SK-N-SH (cell line): ENCODE measurements around the gene LMOD3. TPM values are rescaled to one million over a fixed set of nuclear protein-coding genes. Genes with fewer than 3 reads are reported as not detected.

ENCODE experiments used
- CTCF ChIA-PET: fragments of 300-600, 350-600 bp; formaldehyde crosslinking; extraction: SDS; loops from one replicate; lab custom pipeline; 2021; lab: Yijun Ruan, JAX
- POLR2A ChIA-PET: fragments of 350-600 bp; sonication (Branson Sonifier 250); formaldehyde crosslinking; extraction: SDS; loops from one replicate; lab custom pipeline; 2020; ENCODE audit warnings: antibody characterized with exemption, inconsistent platforms; lab: Yijun Ruan, JAX
- DNase-seq: peaks from one replicate; pipeline ENCODE4 v3.0.0; 2012
- H2AFZ ChIP-seq: fragments of 200-600 bp; sonication (generic); 2 replicates; pipeline ENCODE4 v1.8.1; 2016; ENCODE audit warnings: antibody characterized with exemption, mild to moderate bottlenecking, low read depth
- H3F3A ChIP-seq: fragments of 200-600 bp; sonication (generic); replicated peaks from 2 replicates; pipeline ENCODE3; 2016; ENCODE audit warnings: antibody characterized with exemption, mild to moderate bottlenecking; ENCODE audit not compliant: insufficient read depth
- H3K27ac ChIP-seq, 2 experiments: fragments of 200-500 bp in 1 of 2; fragments of 200-600 bp in 1 of 2; sonication (Bioruptor generic) in 1 of 2; sonication (generic), shearing (Covaris generic) in 1 of 2; 2 replicates each; pipeline versions ENCODE4 v1.5.1 to v1.6.1; 2014 to 2016; ENCODE audit warnings: low read depth in 2 of 2, inconsistent platforms in 1 of 2, low read length in 1 of 2, mild to moderate bottlenecking in 1 of 2, mixed read lengths in 1 of 2
- H3K27me3 ChIP-seq: fragments of 200-600 bp; sonication (generic), shearing (Covaris generic); 2 replicates; pipeline ENCODE4 v1.6.1; 2016; ENCODE audit warnings: mixed run types; ENCODE audit not compliant: insufficient read depth
- H3K36me3 ChIP-seq, 2 experiments: fragments of 200-500 bp in 1 of 2; fragments of 200-600 bp in 1 of 2; sonication (Bioruptor generic) in 1 of 2; sonication (generic) in 1 of 2; replicated peaks in 1 of 2; 2 replicates each; pipeline versions ENCODE3 to v1.5.1; 2014 to 2016; ENCODE audit warnings: low read length in 1 of 2, mild to moderate bottlenecking in 1 of 2; ENCODE audit not compliant: insufficient read depth in 2 of 2, control insufficient read depth in 1 of 2
- H3K4me1 ChIP-seq, 2 experiments: fragments of 200-500 bp in 1 of 2; fragments of 200-600 bp in 1 of 2; sonication (Bioruptor generic) in 1 of 2; sonication (generic), shearing (Covaris generic) in 1 of 2; 2 replicates each; pipeline versions ENCODE4 v1.5.1 to v1.6.1; 2014 to 2016; ENCODE audit warnings: low read depth in 1 of 2, low read length in 1 of 2, mixed run types in 1 of 2; ENCODE audit not compliant: insufficient read depth in 2 of 2, control insufficient read depth in 1 of 2
- H3K4me2 ChIP-seq: fragments of 200-600 bp; sonication (generic), shearing (Covaris generic); 2 replicates; pipeline ENCODE4 v1.6.1; 2017; ENCODE audit warnings: mixed run types
- H3K4me3 ChIP-seq, 2 experiments: fragments of 200-500 bp in 1 of 2; fragments of 200-600 bp in 1 of 2; sonication (Bioruptor generic) in 1 of 2; sonication (generic), shearing (Covaris generic) in 1 of 2; 2 replicates each; pipeline versions ENCODE4 v1.5.1 to v1.8.1; 2014 to 2016; ENCODE audit warnings: low read depth in 2 of 2, inconsistent platforms in 1 of 2, low read length in 1 of 2, mild to moderate bottlenecking in 1 of 2, mixed read lengths in 1 of 2, moderate library complexity in 1 of 2
- H3K79me2 ChIP-seq: fragments of 200-600 bp; sonication (generic); 2 replicates; pipeline ENCODE4 v1.8.1; 2017; ENCODE audit warnings: mild to moderate bottlenecking; ENCODE audit not compliant: insufficient read depth
- H3K9ac ChIP-seq: fragments of 200-600 bp; sonication (generic); 2 replicates; pipeline ENCODE4 v1.6.1; 2017; ENCODE audit warnings: mixed run types
- H3K9me2 ChIP-seq: fragments of 200-600 bp; sonication (generic); 2 replicates; pipeline ENCODE4 v1.6.1; 2017; ENCODE audit warnings: mixed run types
- H3K9me3 ChIP-seq: fragments of 200-600 bp; sonication (generic); 2 replicates; pipeline ENCODE4 v1.6.1; 2017; ENCODE audit warnings: mixed run types, mild to moderate bottlenecking, moderate library complexity
- H4K20me1 ChIP-seq: fragments of 200-600 bp; sonication (generic); 2 replicates; pipeline ENCODE4 v1.6.1; 2017; ENCODE audit warnings: mild to moderate bottlenecking, mixed run types; ENCODE audit not compliant: insufficient read depth
- CHD2 ChIP-seq: fragments of 150-350 bp; IDR thresholded peaks from 2 replicates; pipeline ENCODE4 v1.6.1; 2018; ENCODE audit warnings: low read length; ENCODE audit not compliant: partially characterized antibody
- CTCF ChIP-seq: fragments of 200-600 bp; sonication (generic); IDR thresholded peaks from 2 replicates; pipeline ENCODE4 v1.6.1; 2017; ENCODE audit warnings: antibody characterized with exemption, mild to moderate bottlenecking, moderate library complexity
- EP300 ChIP-seq, 2 experiments: IDR thresholded peaks; 2 replicates each; pipeline versions ENCODE4 v1.4.0 to v1.6.1; 2012; ENCODE audit warnings: borderline replicate concordance in 1 of 2, low read depth in 1 of 2, low read length in 1 of 2
- FOXM1 ChIP-seq: IDR thresholded peaks from 2 replicates; pipeline ENCODE4 v1.4.0; 2012; ENCODE audit warnings: low read depth, mild to moderate bottlenecking
- GATA2 ChIP-seq: sonication (generic); formaldehyde crosslinking; IDR thresholded peaks from 2 replicates; pipeline ENCODE4 v1.5.0; 2020; ENCODE audit warnings: mild to moderate bottlenecking, missing genetic modification reagents
- IRF3 ChIP-seq: fragments of 150-350 bp; IDR thresholded peaks from 2 replicates; pipeline ENCODE4 v1.6.1; 2016; ENCODE audit warnings: mild to moderate bottlenecking, low read depth, low read length
- JUND ChIP-seq: IDR thresholded peaks from 2 replicates; pipeline ENCODE4 v1.4.0; 2012
- MAX ChIP-seq: IDR thresholded peaks from 2 replicates; pipeline ENCODE4 v1.4.0; 2012; ENCODE audit warnings: low read depth
- MXI1 ChIP-seq: IDR thresholded peaks from 2 replicates; pipeline ENCODE4 v1.6.1; 2012; ENCODE audit warnings: mild to moderate bottlenecking, low read depth, low read length, improper control_type of control experiment
- NFIC ChIP-seq: IDR thresholded peaks from 2 replicates; pipeline ENCODE4 v1.4.0; 2012; ENCODE audit warnings: borderline replicate concordance
- NRF1 ChIP-seq: IDR thresholded peaks from 2 replicates; pipeline ENCODE4 v1.6.1; 2012; ENCODE audit warnings: low read depth, mild to moderate bottlenecking, low read length
- RAD21 ChIP-seq: IDR thresholded peaks from 2 replicates; pipeline ENCODE4 v1.6.1; 2012; ENCODE audit warnings: mild to moderate bottlenecking, low read length
- RCOR1 ChIP-seq: fragments of 150-350 bp; IDR thresholded peaks from 2 replicates; pipeline ENCODE4 v1.6.1; 2017; ENCODE audit warnings: antibody characterized with exemption, low read length
- RXRA ChIP-seq: IDR thresholded peaks from 2 replicates; pipeline ENCODE4 v1.4.0; 2012; ENCODE audit warnings: low read depth, mild to moderate bottlenecking, borderline replicate concordance
- SMC3 ChIP-seq: IDR thresholded peaks from 2 replicates; pipeline ENCODE4 v1.6.1; 2012; ENCODE audit warnings: low read depth, low read length, improper control_type of control experiment
- TAF1 ChIP-seq: IDR thresholded peaks from 2 replicates; pipeline ENCODE4 v1.6.1; 2012; ENCODE audit warnings: low read depth, mild to moderate bottlenecking, low read length, moderate library complexity, borderline replicate concordance
- TCF12 ChIP-seq: IDR thresholded peaks from 2 replicates; pipeline ENCODE4 v1.4.0; 2012
- YY1 ChIP-seq: IDR thresholded peaks from 2 replicates; pipeline ENCODE4 v1.4.0; 2012; ENCODE audit warnings: low read depth, mild to moderate bottlenecking
- polyA plus RNA-seq, 3 experiments: library from polyadenylated mRNA; depleted of rRNA; stranded (reverse); fragments of >200 nt; gene quantifications; 2 replicates each; pipeline ENCODE4 v1.2.3, GENCODE V29; 2012
- TF ChIP-seq, protein P1 (sequence below): IDR thresholded peaks from 2 replicates; pipeline ENCODE4 v1.6.1; 2012; ENCODE audit warnings: mild to moderate bottlenecking, low read depth, low read length, moderate library complexity
- TF ChIP-seq, protein P2 (sequence below): fragments of 150-350 bp; IDR thresholded peaks from 2 replicates; pipeline ENCODE4 v1.6.1; 2017; ENCODE audit warnings: antibody characterized with exemption, low read length, low read depth, borderline replicate concordance

LMOD3 gene
- polyA plus RNA-seq, 1 of the 3 experiments (the other 2 are of a cell fraction) = not detected

DNA sequence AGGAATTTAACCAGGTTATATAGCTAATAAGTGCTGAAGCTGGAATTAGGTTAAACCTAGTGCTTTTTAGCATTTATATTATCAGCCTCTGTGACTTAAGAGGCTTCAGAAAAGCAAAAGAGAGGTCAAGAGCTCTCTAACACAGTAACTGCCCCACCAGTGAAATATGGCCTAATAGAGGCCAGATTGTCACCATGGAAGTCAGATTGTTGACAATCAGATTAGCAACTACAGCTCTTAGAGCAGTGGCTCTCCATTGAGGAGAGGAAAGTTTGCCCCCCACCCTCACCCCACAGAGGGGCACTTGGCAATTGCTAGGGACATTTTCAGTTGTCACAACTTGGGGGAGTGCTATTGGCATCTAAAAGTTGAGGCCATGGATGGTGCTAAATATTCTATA lies 23.3 kb upstream of the LMOD3 start:
- CTCF ChIA-PET = interaction anchor here (0.6 to 2.6 kb wide), 6 partner anchors 9 to 338 kb away, joined by 3 to 16 read pairs (median 6); partner anchors contain the start of gene FRMD4B
- no peaks in the 10 kb centered on the region for H3F3A ChIP-seq

More for the DNA sequence above, 23.3 kb upstream of the LMOD3 start:
- no peaks in the 10 kb centered on the region for H3K9me2 ChIP-seq
- H3K9me3 ChIP-seq = no peaks in the 10 kb centered on the region
- no peaks in the 10 kb centered on the region for H3K36me3 ChIP-seq
- no peaks in the 10 kb centered on the region for H4K20me1 ChIP-seq
- no peaks in the 10 kb centered on the region for H3K79me2 ChIP-seq
- POLR2A ChIA-PET = no interaction called here
- H3K27ac ChIP-seq = no peak overlapping the region
- H2AFZ ChIP-seq = no peak overlapping the region
- H3K4me1 ChIP-seq = peaks cover 4 to 15% of the 10 kb centered on the region in 2 experiments; a peak in 3 of 4 replicates
- no peak overlapping the region for H3K4me3 ChIP-seq
- DNase-seq = no peak
- no peak overlapping the region for H3K4me2 ChIP-seq
- no peak for TF ChIP-seq RCOR1
- no peak for TF ChIP-seq YY1
- no peak for TF ChIP-seq GATA2 (CRISPR knock-in tag)
- no peak for TF ChIP-seq JUND
- no peak for TF ChIP-seq FOXM1
- TF ChIP-seq, protein P1, sequence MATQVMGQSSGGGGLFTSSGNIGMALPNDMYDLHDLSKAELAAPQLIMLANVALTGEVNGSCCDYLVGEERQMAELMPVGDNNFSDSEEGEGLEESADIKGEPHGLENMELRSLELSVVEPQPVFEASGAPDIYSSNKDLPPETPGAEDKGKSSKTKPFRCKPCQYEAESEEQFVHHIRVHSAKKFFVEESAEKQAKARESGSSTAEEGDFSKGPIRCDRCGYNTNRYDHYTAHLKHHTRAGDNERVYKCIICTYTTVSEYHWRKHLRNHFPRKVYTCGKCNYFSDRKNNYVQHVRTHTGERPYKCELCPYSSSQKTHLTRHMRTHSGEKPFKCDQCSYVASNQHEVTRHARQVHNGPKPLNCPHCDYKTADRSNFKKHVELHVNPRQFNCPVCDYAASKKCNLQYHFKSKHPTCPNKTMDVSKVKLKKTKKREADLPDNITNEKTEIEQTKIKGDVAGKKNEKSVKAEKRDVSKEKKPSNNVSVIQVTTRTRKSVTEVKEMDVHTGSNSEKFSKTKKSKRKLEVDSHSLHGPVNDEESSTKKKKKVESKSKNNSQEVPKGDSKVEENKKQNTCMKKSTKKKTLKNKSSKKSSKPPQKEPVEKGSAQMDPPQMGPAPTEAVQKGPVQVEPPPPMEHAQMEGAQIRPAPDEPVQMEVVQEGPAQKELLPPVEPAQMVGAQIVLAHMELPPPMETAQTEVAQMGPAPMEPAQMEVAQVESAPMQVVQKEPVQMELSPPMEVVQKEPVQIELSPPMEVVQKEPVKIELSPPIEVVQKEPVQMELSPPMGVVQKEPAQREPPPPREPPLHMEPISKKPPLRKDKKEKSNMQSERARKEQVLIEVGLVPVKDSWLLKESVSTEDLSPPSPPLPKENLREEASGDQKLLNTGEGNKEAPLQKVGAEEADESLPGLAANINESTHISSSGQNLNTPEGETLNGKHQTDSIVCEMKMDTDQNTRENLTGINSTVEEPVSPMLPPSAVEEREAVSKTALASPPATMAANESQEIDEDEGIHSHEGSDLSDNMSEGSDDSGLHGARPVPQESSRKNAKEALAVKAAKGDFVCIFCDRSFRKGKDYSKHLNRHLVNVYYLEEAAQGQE = no peak
- no peak for TF ChIP-seq CTCF
- no peak for TF ChIP-seq NRF1
- TF ChIP-seq TCF12 = no peak
- no peak for TF ChIP-seq MAX
- TF ChIP-seq TAF1 = no peak
- TF ChIP-seq CHD2 = no peak
- TF ChIP-seq RXRA = no peak
- no peak for TF ChIP-seq MXI1
- no peak for TF ChIP-seq IRF3
- TF ChIP-seq, protein P2, sequence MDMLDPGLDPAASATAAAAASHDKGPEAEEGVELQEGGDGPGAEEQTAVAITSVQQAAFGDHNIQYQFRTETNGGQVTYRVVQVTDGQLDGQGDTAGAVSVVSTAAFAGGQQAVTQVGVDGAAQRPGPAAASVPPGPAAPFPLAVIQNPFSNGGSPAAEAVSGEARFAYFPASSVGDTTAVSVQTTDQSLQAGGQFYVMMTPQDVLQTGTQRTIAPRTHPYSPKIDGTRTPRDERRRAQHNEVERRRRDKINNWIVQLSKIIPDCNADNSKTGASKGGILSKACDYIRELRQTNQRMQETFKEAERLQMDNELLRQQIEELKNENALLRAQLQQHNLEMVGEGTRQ = no peak
- no peak for TF ChIP-seq EP300 (IDR thresholded peaks at IDR 0.05; ENCODE audit: borderline replicate concordance in 1 of 2, low read depth in 1 of 2, low read length in 1 of 2)
- no peak for TF ChIP-seq RAD21
- TF ChIP-seq NFIC = no peak
- no peak for TF ChIP-seq SMC3
- no peaks in the 10 kb centered on the region for H3K27me3 ChIP-seq
- H3K9ac ChIP-seq = no peak overlapping the region
